Measurements from ENCODE around the gene LRMDA. TPM values are rescaled to one million over a fixed set of nuclear protein-coding genes. Genes with fewer than 3 reads are reported as not detected.

Gene LRMDA
- total RNA-seq, 4 donors from 2014 or later: 2.2 to 7.8 (median 4.5) TPM

- intact Hi-C loops (cut with DNase I; ENCODE audit: low total_unique reads) (no loop called here), in situ Hi-C loops (cut with MboI; ENCODE audit: low pct_ligation_motif_present in 1 of 4, low pct_unique_long_range_greater_than_20kb in 1 of 4, low sequenced_read_pairs in 3 of 4) (no loop called here)
- WGBS, 2 donors (ENCODE audit: low coverage in 1 of 2): 80 to 96% methylated on average over 3 to 4 of the region's 4 CpGs
- Histone ChIP-seq H3K4me1 (peaks cover 0 to 4% (median under 1%) of the 10 kb centered on the region in 4 donors), H3K4me3 (no peak overlapping the region), H3K36me3 (no peaks in the 10 kb centered on the region), H3K27ac (no peak overlapping the region), H3K27me3 (no peaks in the 10 kb centered on the region), H3K9me3 (no peaks in the 10 kb centered on the region)
- no peak for TF ChIP-seq POLR2AphosphoS5 (IDR thresholded peaks at IDR 0.05)
- no peak for TF ChIP-seq CTCF (IDR thresholded peaks at IDR 0.05)
- no peak for TF ChIP-seq EP300 (IDR thresholded peaks at IDR 0.05; ENCODE audit: low read depth)
- no peak for TF ChIP-seq POLR2A (IDR thresholded peaks at IDR 0.05)
- DNase-seq: no peak
Measured at GRCh38 chr10:75672111-75672671, 240.8 kb downstream of the LRMDA start.

DNA sequence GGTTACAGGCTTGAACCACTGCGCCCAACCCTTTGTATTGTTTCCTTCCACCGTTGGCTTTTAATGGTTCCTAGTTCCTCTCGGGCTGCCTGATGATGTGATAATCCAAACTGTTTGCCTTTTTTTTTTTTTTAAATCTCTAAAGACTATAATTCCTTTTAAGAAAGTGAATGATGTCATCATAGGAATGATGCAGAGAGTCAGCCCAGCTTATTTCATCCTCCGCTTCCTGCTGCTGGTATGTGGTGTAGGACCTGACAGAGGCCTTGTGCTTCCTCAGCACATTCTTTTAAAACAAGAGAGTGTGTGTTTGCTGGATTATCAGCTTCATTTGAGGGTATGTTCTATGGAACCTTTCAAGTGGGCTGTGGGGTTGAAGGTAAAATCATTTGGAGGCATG, 241.4 kb downstream of the LRMDA start:
- Histone ChIP-seq H3K9me3 (no peaks in the 10 kb centered on the region), H3K4me3 (no peak overlapping the region), H3K27ac (no peak overlapping the region), H3K4me1 (peaks cover 0 to 6% (median 2%) of the 10 kb centered on the region in 4 donors), H3K27me3 (no peaks in the 10 kb centered on the region), H3K36me3 (no peaks in the 10 kb centered on the region)
- in situ Hi-C loops (cut with MboI; ENCODE audit: low pct_ligation_motif_present in 1 of 4, low pct_unique_long_range_greater_than_20kb in 1 of 4, low sequenced_read_pairs in 3 of 4) (no loop called here), intact Hi-C loops (cut with DNase I; ENCODE audit: low total_unique reads) (no loop called here)
- TF ChIP-seq POLR2A (IDR thresholded peaks at IDR 0.05): no peak
- no peak for TF ChIP-seq POLR2AphosphoS5 (IDR thresholded peaks at IDR 0.05)
- no peak for TF ChIP-seq EP300 (IDR thresholded peaks at IDR 0.05; ENCODE audit: low read depth)
- TF ChIP-seq CTCF (IDR thresholded peaks at IDR 0.05): no peak
- no peak for DNase-seq
- WGBS, 2 donors (ENCODE audit: low coverage in 1 of 2): 64 to 81% methylated on average over 4 of the region's 4 CpGs

DNA sequence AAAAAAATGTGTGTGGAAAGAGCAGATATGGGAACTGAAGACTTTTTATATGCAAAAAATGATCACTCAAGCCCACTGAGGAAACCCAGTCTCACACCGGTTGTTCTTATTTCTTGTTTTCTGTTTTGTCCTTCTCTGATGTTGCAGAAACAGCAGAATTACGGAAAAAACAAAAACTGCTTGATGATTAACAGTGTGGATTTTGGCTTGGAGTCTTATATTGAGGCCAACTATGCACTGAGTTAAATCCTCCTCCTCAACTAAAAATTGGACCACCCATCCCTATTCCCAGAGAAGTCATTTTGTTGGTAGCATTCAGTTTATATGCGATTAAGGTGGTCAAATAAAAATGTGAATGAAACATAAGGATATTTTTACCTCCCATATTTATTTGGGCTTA, 246.1 kb downstream of the LRMDA start:
- H3K27me3 ChIP-seq: no peaks in the 10 kb centered on the region
- DNase-seq: no peak
- H3K4me3 ChIP-seq: no peak overlapping the region
- TF ChIP-seq POLR2A (IDR thresholded peaks at IDR 0.05) (no peak), POLR2AphosphoS5 (IDR thresholded peaks at IDR 0.05) (no peak), CTCF (IDR thresholded peaks at IDR 0.05) (no peak)
- in situ Hi-C loops (cut with MboI; ENCODE audit: low pct_ligation_motif_present in 1 of 4, low pct_unique_long_range_greater_than_20kb in 1 of 4, low sequenced_read_pairs in 3 of 4) (no loop called here), intact Hi-C loops (cut with DNase I; ENCODE audit: low total_unique reads) (no loop called here)
- H3K4me1 ChIP-seq: peaks cover 0 to 7% (median 2%) of the 10 kb centered on the region in 4 donors
- no peaks in the 10 kb centered on the region for H3K36me3 ChIP-seq
- WGBS, 2 donors (ENCODE audit: low coverage in 1 of 2): 73 to 87% methylated on average over 3 of the region's 3 CpGs
- no peaks in the 10 kb centered on the region for H3K9me3 ChIP-seq
- H3K27ac ChIP-seq: no peak overlapping the region

GRCh38 chr10:75678527-75678926, 247.1 kb downstream of the LRMDA start:
- Histone ChIP-seq H3K4me1 (peaks cover 0 to 14% (median 2%) of the 10 kb centered on the region in 4 donors), H3K27ac (no peak overlapping the region), H3K27me3 (no peaks in the 10 kb centered on the region), H3K9me3 (no peaks in the 10 kb centered on the region), H3K36me3 (no peaks in the 10 kb centered on the region), H3K4me3 (no peak overlapping the region)
- TF ChIP-seq POLR2AphosphoS5 (IDR thresholded peaks at IDR 0.05) (no peak), EP300 (IDR thresholded peaks at IDR 0.05; ENCODE audit: low read depth) (no peak), POLR2A (IDR thresholded peaks at IDR 0.05) (no peak), CTCF (IDR thresholded peaks at IDR 0.05) (no peak)
- intact Hi-C loops (cut with DNase I; ENCODE audit: low total_unique reads) (no loop called here), in situ Hi-C loops (cut with MboI; ENCODE audit: low pct_ligation_motif_present in 1 of 4, low pct_unique_long_range_greater_than_20kb in 1 of 4, low sequenced_read_pairs in 3 of 4) (no loop called here)
- 69 to 86% methylated on average over 3 to 4 of the region's 4 CpGs for WGBS, 2 donors (ENCODE audit: low coverage in 1 of 2)
- DNase-seq: no peak

Measured in transverse colon (tissue), 4 donors.